ENCODE data around the gene XBP1. TPM values are rescaled to one million over a fixed set of nuclear protein-coding genes. Genes with fewer than 3 reads are reported as not detected.

XBP1 gene
- total RNA-seq: 146 TPM

DNA sequence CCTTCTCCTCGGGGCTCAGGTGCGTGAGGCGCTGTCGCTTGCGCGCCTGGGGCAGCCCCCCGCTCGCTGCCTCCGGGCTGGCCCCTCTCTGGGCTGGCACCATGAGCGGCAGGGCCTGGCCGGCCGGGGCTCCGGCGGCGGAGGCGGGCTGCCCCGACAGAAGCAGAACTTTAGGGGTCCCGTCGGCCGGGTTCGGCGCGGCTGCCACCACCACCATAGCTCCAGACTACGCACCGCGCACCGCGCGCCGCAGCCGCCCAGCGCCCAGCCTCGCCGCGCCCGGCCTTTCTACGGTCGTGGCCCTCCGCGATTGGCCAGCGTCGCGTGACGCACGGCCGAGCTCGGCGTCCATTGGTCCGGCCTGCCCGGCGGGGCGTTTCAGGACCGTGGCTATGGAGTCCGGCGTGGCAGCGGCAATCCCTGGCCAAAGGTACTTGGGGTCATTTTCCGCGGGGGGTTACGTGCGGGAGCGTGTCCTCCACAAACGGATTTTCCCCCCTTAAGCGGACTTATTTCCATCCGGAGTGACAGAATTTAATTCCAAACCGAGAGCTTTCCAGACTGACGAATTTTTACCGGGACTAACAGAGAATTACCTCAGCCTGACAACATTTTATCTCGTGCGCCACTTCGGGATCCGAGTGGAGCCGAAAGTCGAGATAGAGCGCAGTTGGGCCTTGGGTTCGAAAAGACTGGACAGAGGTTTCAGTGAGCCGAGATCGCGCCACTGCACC lies at the start of gene XBP1:
XBP1 (minus strand) TSS at position 262 of the 734 bp plus-strand sequence.

DNA sequence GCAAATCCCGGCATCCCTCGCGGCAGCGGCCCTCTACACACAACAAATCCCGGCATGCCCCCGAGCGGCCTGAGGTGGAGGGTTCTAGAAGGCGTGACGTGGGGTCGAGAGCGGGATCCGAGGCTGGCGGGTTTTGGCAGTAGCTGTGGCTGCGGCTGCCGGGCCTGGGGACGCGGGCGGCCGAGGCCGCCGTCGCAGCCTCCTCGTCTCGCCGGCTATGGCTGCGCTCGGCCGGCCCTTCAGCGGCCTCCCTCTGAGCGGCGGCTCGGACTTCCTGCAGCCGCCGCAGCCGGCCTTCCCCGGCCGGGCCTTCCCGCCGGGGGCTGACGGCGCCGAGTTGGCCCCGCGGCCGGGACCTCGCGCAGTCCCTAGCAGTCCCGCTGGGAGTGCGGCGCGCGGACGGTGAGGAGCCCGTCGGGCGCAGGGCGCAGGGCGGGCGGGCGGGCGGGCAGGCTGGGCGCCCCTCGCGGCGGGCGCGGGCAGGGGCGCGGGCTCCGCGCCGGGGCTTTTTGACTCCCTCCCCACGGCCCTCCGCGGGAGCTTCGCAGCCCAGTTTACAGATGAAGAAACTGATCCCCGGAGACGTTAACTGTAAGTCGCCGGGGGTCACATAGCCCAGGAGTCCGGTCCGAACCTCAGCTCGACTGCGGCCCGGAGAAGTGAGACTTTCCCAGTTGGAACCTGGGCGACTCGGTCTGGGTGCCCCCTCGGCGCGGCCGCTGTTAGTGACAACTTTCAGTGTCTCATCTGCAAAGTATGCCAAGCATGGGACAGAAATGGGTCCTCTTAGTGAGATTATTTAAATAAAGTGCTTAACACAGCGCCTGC lies 27.5 kb downstream of the XBP1 start, which contains the start of gene CCDC117:
CCDC117 (plus strand) TSS at position 63 of the 828 bp plus-strand sequence; CDS start at position 218, 155 bp downstream.

Small RNAs within 50 kb of the gene (small RNA-seq; reads per million reads assigned to genes)
- gene Z93930.1 (ENCODE audit: low replicate concordance): not detected

Other genes starting within 250 kb of the XBP1 start
- 77.8 TPM for gene TTC28, start 120.7 kb downstream of the XBP1 start, total RNA-seq
- gene CHEK2, start 58.7 kb downstream of the XBP1 start, total RNA-seq: 10.2 TPM
- 13.8 TPM for gene HSCB, start 58.5 kb downstream of the XBP1 start, total RNA-seq
- 21.7 TPM for gene CCDC117, start 27.9 kb downstream of the XBP1 start, total RNA-seq
- 27.7 TPM for gene ZNRF3, start 83.0 kb upstream of the XBP1 start, total RNA-seq